Right atrium auricular region (tissue), 2 donors: ENCODE results near the gene UBE2E1. TPM values are rescaled to one million over a fixed set of nuclear protein-coding genes. Genes with fewer than 3 reads are reported as not detected.

Experiments
- DNase-seq: peaks from one replicate; pipeline ENCODE4 v3.0.0-alpha.2; 2019; ENCODE audit warnings: low spot score
- H3K27ac ChIP-seq, 2 donors: fragments of 200-600 bp; sonication (generic); 1 replicate in 1 of 2; 2 replicates in 1 of 2; pipeline ENCODE4 v1.5.1; 2016 to 2019
- H3K27me3 ChIP-seq, 2 donors: fragments of 200-600 bp; sonication (generic); one replicate each; pipeline versions ENCODE4 v1.5.1 to v1.6.0; 2017 to 2019
- H3K36me3 ChIP-seq: fragments of 200-600 bp; sonication (generic); one replicate; pipeline ENCODE4 v1.5.1; 2016
- H3K4me1 ChIP-seq, 2 donors: fragments of 200-600 bp; sonication (generic); one replicate each; pipeline versions ENCODE4 v1.5.1 to v1.6.0; 2017 to 2019
- H3K4me3 ChIP-seq, 2 donors: fragments of 200-600 bp; sonication (generic); 1 replicate in 1 of 2; 2 replicates in 1 of 2; pipeline ENCODE4 v1.5.1; 2017 to 2019; ENCODE audit warnings: mild to moderate bottlenecking in 1 of 2, moderate library complexity in 1 of 2
- H3K9me3 ChIP-seq, 2 donors: fragments of 200-600 bp; sonication (generic); one replicate each; pipeline ENCODE4 v1.5.1; 2019
- total RNA-seq, 2 donors: library from RNA; depleted of rRNA; stranded (reverse); fragments of >200 nt; gene quantifications; one replicate each; pipeline ENCODE4 v1.1.0, GENCODE V29; 2016
- TF ChIP-seq, protein P1 (sequence below), 2 donors: fragments of 200-600 bp; sonication (generic); IDR thresholded peaks; one replicate each; pipeline ENCODE4 v1.5.1; 2019; ENCODE audit warnings: antibody characterized with exemption in 2 of 2

The UBE2E1 gene
- total RNA-seq, 2 donors from 2014 or later = 30.8 to 41.4 TPM

DNA sequence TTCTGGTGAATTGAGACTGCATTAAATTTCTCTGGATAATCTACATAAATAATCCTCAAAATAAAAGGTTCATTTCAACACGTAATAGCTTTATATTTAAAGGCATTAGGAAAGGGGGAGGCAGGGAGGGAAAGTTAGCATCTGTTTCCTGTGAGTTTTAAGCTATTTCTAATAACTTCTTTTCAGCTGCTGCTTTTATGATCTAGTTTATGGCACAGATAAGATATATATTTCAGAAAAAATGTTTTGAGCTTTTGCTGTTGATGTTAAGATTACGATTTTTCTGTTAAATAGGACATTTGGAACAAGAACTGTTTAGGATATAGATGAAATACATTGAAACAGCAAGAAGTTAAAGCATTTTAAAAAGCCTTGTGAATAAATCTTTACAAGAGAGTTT, 30.0 kb downstream of the UBE2E1 start:
- Histone ChIP-seq H3K27ac (no peak overlapping the region), H3K4me1 (peaks cover 0 to 29% of the 10 kb centered on the region in 2 donors), H3K27me3 (no peaks in the 10 kb centered on the region), H3K9me3 (no peaks in the 10 kb centered on the region), H3K4me3 (no peak overlapping the region), H3K36me3 (no peaks in the 10 kb centered on the region)
- TF ChIP-seq, protein P1, sequence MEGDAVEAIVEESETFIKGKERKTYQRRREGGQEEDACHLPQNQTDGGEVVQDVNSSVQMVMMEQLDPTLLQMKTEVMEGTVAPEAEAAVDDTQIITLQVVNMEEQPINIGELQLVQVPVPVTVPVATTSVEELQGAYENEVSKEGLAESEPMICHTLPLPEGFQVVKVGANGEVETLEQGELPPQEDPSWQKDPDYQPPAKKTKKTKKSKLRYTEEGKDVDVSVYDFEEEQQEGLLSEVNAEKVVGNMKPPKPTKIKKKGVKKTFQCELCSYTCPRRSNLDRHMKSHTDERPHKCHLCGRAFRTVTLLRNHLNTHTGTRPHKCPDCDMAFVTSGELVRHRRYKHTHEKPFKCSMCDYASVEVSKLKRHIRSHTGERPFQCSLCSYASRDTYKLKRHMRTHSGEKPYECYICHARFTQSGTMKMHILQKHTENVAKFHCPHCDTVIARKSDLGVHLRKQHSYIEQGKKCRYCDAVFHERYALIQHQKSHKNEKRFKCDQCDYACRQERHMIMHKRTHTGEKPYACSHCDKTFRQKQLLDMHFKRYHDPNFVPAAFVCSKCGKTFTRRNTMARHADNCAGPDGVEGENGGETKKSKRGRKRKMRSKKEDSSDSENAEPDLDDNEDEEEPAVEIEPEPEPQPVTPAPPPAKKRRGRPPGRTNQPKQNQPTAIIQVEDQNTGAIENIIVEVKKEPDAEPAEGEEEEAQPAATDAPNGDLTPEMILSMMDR (IDR thresholded peaks at IDR 0.05) = no peak
- DNase-seq = no peak

DNA sequence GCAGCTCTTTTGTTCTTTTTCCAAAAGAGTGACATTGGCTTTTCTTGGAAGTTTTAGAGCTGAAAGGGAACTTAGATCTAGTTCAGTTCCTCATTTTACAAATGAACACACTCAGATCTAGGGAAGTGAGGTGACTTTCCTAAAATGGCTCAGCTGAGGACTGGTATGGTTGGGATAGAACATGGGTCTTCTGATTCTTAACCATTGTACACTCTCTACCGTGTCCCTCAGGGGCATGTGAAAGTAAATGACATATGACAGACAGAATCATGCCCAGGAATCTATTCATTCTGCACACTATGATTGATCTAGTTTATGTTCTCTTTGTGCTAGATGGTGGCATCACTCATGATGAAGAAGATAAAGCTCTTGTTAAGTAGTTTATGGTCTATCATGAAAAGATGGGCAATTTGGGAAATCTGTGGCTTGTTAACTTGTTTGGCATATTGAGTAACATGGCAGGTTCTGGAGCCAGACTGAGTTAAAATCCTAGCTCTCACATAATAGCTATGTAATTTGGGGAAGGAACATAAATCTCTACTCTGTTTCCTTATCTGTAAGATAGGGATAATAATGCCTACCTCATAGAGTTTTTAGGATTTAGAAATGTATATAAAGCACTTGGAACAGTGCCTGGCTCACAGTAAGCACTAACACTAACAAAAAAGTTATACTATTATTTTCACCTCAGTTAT, 30.9 kb downstream of the UBE2E1 start:
- H3K4me1 ChIP-seq = peaks cover 0 to 29% of the 10 kb centered on the region in 2 donors

DNA sequence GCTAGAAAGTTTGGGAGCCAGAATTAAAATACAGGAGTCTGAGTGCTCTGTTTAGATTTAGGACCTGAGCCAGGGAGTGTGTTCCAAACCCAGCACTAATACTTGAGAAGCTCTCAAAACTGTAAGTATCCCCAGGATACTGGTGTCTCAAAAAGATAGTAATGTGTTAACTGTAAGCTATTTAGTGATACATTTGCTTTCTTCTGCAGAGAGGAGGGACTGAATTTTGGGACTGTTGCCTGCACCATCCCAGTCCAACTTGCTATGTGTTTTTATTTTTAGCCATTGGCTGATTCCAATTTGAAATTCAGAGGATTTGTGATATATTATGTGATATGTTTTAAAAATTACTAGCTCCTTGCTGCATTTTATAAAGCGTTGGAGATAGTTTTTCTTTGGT, 31.5 kb downstream of the UBE2E1 start:
- DNase-seq = no peak
- H3K27me3 ChIP-seq = no peaks in the 10 kb centered on the region
- H3K27ac ChIP-seq = no peak overlapping the region
- no peak overlapping the region for H3K4me3 ChIP-seq
- no peaks in the 10 kb centered on the region for H3K9me3 ChIP-seq
- no peaks in the 10 kb centered on the region for H3K36me3 ChIP-seq
- peaks cover 0 to 29% of the 10 kb centered on the region in 2 donors for H3K4me1 ChIP-seq
- TF ChIP-seq, protein P1 (IDR thresholded peaks at IDR 0.05) = no peak

More for the DNA sequence above, 30.9 kb downstream of the UBE2E1 start:
- TF ChIP-seq, protein P1 (IDR thresholded peaks at IDR 0.05) = no peak
- no peak for DNase-seq
- Histone ChIP-seq H3K4me3 (no peak overlapping the region), H3K27ac (no peak overlapping the region), H3K36me3 (no peaks in the 10 kb centered on the region), H3K27me3 (no peaks in the 10 kb centered on the region), H3K9me3 (no peaks in the 10 kb centered on the region)

DNA sequence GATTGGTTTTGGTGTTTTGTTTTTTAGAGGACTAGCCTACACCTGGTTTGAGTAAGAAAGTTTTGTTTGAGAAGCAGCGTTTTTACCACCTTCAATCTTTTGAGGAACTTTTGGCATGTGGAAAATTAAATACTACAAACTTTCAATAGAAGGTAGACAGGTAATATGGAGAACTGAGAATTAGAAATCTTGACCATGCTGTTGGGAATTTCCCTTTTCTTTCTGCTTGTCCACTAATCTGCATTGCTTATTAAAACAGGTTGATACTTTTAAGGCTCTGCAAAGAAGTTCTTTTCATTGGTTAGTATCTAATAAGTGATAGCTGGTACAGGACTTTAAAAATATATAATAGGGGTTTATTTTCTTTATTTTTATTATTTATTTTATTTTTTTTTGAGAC, 31.9 kb downstream of the UBE2E1 start:
- TF ChIP-seq, protein P1 (IDR thresholded peaks at IDR 0.05) = no peak
- H3K27ac ChIP-seq = no peak overlapping the region
- no peaks in the 10 kb centered on the region for H3K36me3 ChIP-seq
- H3K4me3 ChIP-seq = no peak overlapping the region
- H3K4me1 ChIP-seq = peaks cover 0 to 29% of the 10 kb centered on the region in 2 donors
- no peaks in the 10 kb centered on the region for H3K27me3 ChIP-seq
- H3K9me3 ChIP-seq = no peaks in the 10 kb centered on the region
- no peak for DNase-seq

DNA sequence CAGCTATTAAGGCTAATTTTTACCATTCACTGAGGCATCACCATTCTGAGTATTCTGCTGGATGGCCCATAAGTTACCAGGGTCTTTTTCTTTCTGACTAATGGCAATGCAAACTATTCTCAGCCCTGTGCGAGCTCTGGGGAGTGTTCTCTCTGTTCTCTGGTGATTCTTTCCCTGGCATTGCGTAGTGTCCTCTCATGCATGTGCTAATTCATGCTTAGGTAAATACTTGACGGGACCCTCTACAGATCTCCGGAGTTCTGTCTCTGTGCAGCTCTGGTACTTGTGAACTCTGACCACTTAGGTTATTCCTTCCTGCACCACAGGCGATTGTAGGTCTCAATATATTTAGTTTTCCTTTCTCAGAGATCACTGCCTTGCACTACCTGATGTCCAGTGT, 34.8 kb downstream of the UBE2E1 start:
- H3K4me1 ChIP-seq = peaks cover 0 to 22% of the 10 kb centered on the region in 2 donors

More for the DNA sequence above, 34.8 kb downstream of the UBE2E1 start:
- no peak for DNase-seq
- H3K4me3 ChIP-seq = no peak overlapping the region
- H3K36me3 ChIP-seq = no peaks in the 10 kb centered on the region
- no peaks in the 10 kb centered on the region for H3K9me3 ChIP-seq
- H3K27ac ChIP-seq = no peak overlapping the region
- H3K27me3 ChIP-seq = no peaks in the 10 kb centered on the region
- TF ChIP-seq, protein P1 (IDR thresholded peaks at IDR 0.05) = no peak
